IMR-90 (cell line): ENCODE measurements around the gene SPIN1. TPM values are rescaled to one million over a fixed set of nuclear protein-coding genes. Genes with fewer than 3 reads are reported as not detected.

Experiments
- ATAC-seq: fragments of 200-7000 bp; cut with Tn5 transposase; 2 replicates; pipeline ENCODE4 v1.9.1; 2020; ENCODE audit warnings: low read depth, mild to moderate bottlenecking, moderate library complexity
- BruUV-seq: library from RNA; stranded (reverse); fragments of 400-500 nt; replicated peaks from 2 replicates; lab custom pipeline; 2021; lab: Mats Ljungman, UMichigan
- CTCF ChIA-PET: fragments of 300-600 bp; formaldehyde crosslinking; extraction: SDS; loops from one replicate; lab custom pipeline; 2021; ENCODE audit warnings: antibody characterized with exemption; lab: Yijun Ruan, JAX
- POLR2A ChIA-PET: fragments of 300-600 bp; sonication (Branson Sonifier 250); formaldehyde crosslinking; loops from one replicate; lab custom pipeline; 2022; ENCODE audit warnings: antibody characterized with exemption; ENCODE audit not compliant: unreplicated experiment; lab: Charles Lee
- DNase-seq: peaks from one replicate; pipeline ENCODE4 v3.0.0; 2013
- H2AFZ ChIP-seq: replicated peaks from 2 replicates; pipeline ENCODE3; 2013; ENCODE audit warnings: low read length, mild to moderate bottlenecking; ENCODE audit not compliant: poor library complexity
- H2AK5ac ChIP-seq: 2 replicates; pipeline ENCODE4 v1.6.1; 2013; ENCODE audit warnings: low read depth, low read length, inconsistent platforms
- H2AK9ac ChIP-seq: replicated peaks from 2 replicates; pipeline ENCODE3; 2013; ENCODE audit warnings: mild to moderate bottlenecking, low read depth, low read length, moderate library complexity; ENCODE audit not compliant: poor library complexity
- H2BK120ac ChIP-seq: 2 replicates; pipeline ENCODE4 v1.6.1; 2013; ENCODE audit warnings: low read depth, low read length, inconsistent platforms
- H2BK15ac ChIP-seq: 3 replicates; pipeline ENCODE4 v1.6.1; 2013; ENCODE audit warnings: low read depth, low read length, inconsistent platforms
- H2BK20ac ChIP-seq: 2 replicates; pipeline ENCODE4 v1.6.1; 2013; ENCODE audit warnings: low read depth, mild to moderate bottlenecking, inconsistent platforms, low read length, moderate library complexity
- H2BK5ac ChIP-seq: 2 replicates; pipeline ENCODE4 v1.6.1; 2013; ENCODE audit warnings: mild to moderate bottlenecking, low read depth, low read length, inconsistent platforms; ENCODE audit not compliant: poor library complexity, severe bottlenecking
- H3K14ac ChIP-seq: replicated peaks from 2 replicates; pipeline ENCODE4 v1.6.1; 2013; ENCODE audit warnings: low read depth, low read length, inconsistent platforms
- H3K18ac ChIP-seq: 2 replicates; pipeline ENCODE4 v1.6.1; 2013; ENCODE audit warnings: low read depth, low read length, control low read depth
- H3K23ac ChIP-seq: 2 replicates; pipeline ENCODE4 v1.6.1; 2013; ENCODE audit warnings: low read depth, low read length, inconsistent platforms
- H3K27ac ChIP-seq: 2 replicates; pipeline ENCODE4 v1.5.1; 2013; ENCODE audit warnings: mild to moderate bottlenecking, control low read depth, low read length; ENCODE audit not compliant: insufficient read depth
- H3K27me3 ChIP-seq: 2 replicates; pipeline ENCODE4 v1.6.1; 2013; ENCODE audit warnings: low read length; ENCODE audit not compliant: control insufficient read depth, insufficient read depth
- H3K36me3 ChIP-seq: 2 replicates; pipeline ENCODE4 v1.6.1; 2013; ENCODE audit warnings: low read length, mixed read lengths; ENCODE audit not compliant: control insufficient read depth, insufficient read depth
- H3K4ac ChIP-seq: 2 replicates; pipeline ENCODE4 v1.6.1; 2013; ENCODE audit warnings: low read depth, low read length, inconsistent platforms
- H3K4me1 ChIP-seq: 2 replicates; pipeline ENCODE4 v1.6.1; 2013; ENCODE audit warnings: low read length, mixed read lengths; ENCODE audit not compliant: control insufficient read depth, insufficient read depth
- H3K4me2 ChIP-seq: 2 replicates; pipeline ENCODE4 v1.6.1; 2013; ENCODE audit warnings: low read depth, mild to moderate bottlenecking, control low read depth, low read length, moderate library complexity
- H3K4me3 ChIP-seq: 2 replicates; pipeline ENCODE4 v1.5.1; 2013; ENCODE audit warnings: low read depth, mild to moderate bottlenecking, control low read depth, low read length, moderate library complexity; ENCODE audit not compliant: insufficient read depth
- H3K56ac ChIP-seq: 2 replicates; pipeline ENCODE4 v1.6.1; 2013; ENCODE audit warnings: low read length, inconsistent platforms; ENCODE audit not compliant: insufficient read depth; ENCODE audit errors: extremely low read depth
- H3K79me1 ChIP-seq, 2 experiments: 2 replicates each; pipeline ENCODE4 v1.6.1; 2013; ENCODE audit warnings: low read length in 2 of 2, inconsistent platforms in 1 of 2, low read depth in 1 of 2
- H3K9ac ChIP-seq: 2 replicates; pipeline ENCODE4 v1.6.1; 2013; ENCODE audit warnings: low read depth, low read length, control low read depth
- H3K9me1 ChIP-seq: 2 replicates; pipeline ENCODE4 v1.6.1; 2013; ENCODE audit warnings: low read length, inconsistent platforms; ENCODE audit not compliant: insufficient read depth
- H3K9me3 ChIP-seq: 2 replicates; pipeline ENCODE4 v1.6.1; 2013; ENCODE audit warnings: low read length; ENCODE audit not compliant: control insufficient read depth, insufficient read depth
- H4K20me1 ChIP-seq: 2 replicates; pipeline ENCODE4 v1.6.1; 2013; ENCODE audit warnings: low read length, inconsistent platforms; ENCODE audit not compliant: insufficient read depth
- H4K5ac ChIP-seq: 2 replicates; pipeline ENCODE4 v1.6.1; 2013; ENCODE audit warnings: mild to moderate bottlenecking, low read depth, low read length, control low read depth
- H4K8ac ChIP-seq, 2 experiments: 2 replicates each; pipeline ENCODE4 v1.6.1; 2013; ENCODE audit warnings: low read depth in 2 of 2, low read length in 2 of 2, control low read depth in 1 of 2, inconsistent platforms in 1 of 2
- H4K91ac ChIP-seq: 2 replicates; pipeline ENCODE4 v1.6.1; 2013; ENCODE audit warnings: low read depth, low read length, inconsistent platforms; ENCODE audit not compliant: insufficient read depth
- CEBPB ChIP-seq: IDR thresholded peaks from 2 replicates; pipeline ENCODE4 v1.6.1; 2012; ENCODE audit warnings: low read depth, low read length, improper control_type of control experiment
- CHD1 ChIP-seq: IDR thresholded peaks from 2 replicates; pipeline ENCODE4 v1.6.1; 2012; ENCODE audit warnings: low read depth, low read length, improper control_type of control experiment
- CTCF ChIP-seq: conservative IDR thresholded peaks from 2 replicates; pipeline ENCODE4 v1.5.1; 2012; ENCODE audit warnings: mild to moderate bottlenecking, low read depth, low read length, improper control_type of control experiment
- ELK1 ChIP-seq: fragments of 150-350 bp; IDR thresholded peaks from 2 replicates; pipeline ENCODE4 v1.6.1; 2016; ENCODE audit warnings: low read depth, mild to moderate bottlenecking, low read length, moderate library complexity, borderline replicate concordance
- FOS ChIP-seq: fragments of 150-350 bp; IDR thresholded peaks from 2 replicates; pipeline ENCODE4 v1.6.1; 2016; ENCODE audit warnings: low read depth, low read length
- MAFK ChIP-seq: IDR thresholded peaks from 2 replicates; pipeline ENCODE4 v1.6.1; 2012; ENCODE audit warnings: low read depth, low read length, improper control_type of control experiment
- MAZ ChIP-seq: IDR thresholded peaks from 2 replicates; pipeline ENCODE4 v1.6.1; 2012; ENCODE audit warnings: low read depth, mild to moderate bottlenecking, low read length, improper control_type of control experiment, moderate library complexity, borderline replicate concordance
- NFE2L2 ChIP-seq: fragments of 150-350 bp; IDR thresholded peaks from 2 replicates; pipeline ENCODE4 v1.6.1; 2016; ENCODE audit warnings: low read depth, mild to moderate bottlenecking, low read length
- POLR2A ChIP-seq: IDR thresholded peaks from 2 replicates; pipeline ENCODE4 v1.6.1; 2012; ENCODE audit warnings: mild to moderate bottlenecking, low read depth, low read length
- RAD21 ChIP-seq: IDR thresholded peaks from 2 replicates; pipeline ENCODE4 v1.6.1; 2012; ENCODE audit warnings: low read length, improper control_type of control experiment
- RCOR1 ChIP-seq: IDR thresholded peaks from 2 replicates; pipeline ENCODE4 v1.6.1; 2012; ENCODE audit warnings: mild to moderate bottlenecking, low read length, improper control_type of control experiment; ENCODE audit not compliant: insufficient replicate concordance
- RFX5 ChIP-seq: IDR thresholded peaks from 2 replicates; pipeline ENCODE4 v1.8.0; 2012; ENCODE audit warnings: low read depth, mild to moderate bottlenecking, low read length, moderate library complexity
- SMC3 ChIP-seq: fragments of 150-350 bp; IDR thresholded peaks from 2 replicates; pipeline ENCODE4 v1.6.1; 2016; ENCODE audit warnings: low read depth, mild to moderate bottlenecking, antibody characterized with exemption, low read length, moderate library complexity
- USF2 ChIP-seq: fragments of 150-350 bp; IDR thresholded peaks from 2 replicates; pipeline ENCODE4 v1.6.1; 2017; ENCODE audit warnings: mild to moderate bottlenecking, antibody characterized with exemption, low read length, low read depth
- dilution Hi-C: fragments of 300-500 bp; cut with HindIII; formaldehyde crosslinking; loops from one replicate; pipeline ENCODE4 v1.14.3; 2018; ENCODE audit warnings: low sequenced_read_pairs; ENCODE audit not compliant: unreplicated experiment
- in situ Hi-C: fragments of 300-500 bp; cut with MboI; formaldehyde crosslinking; loops from 3 replicates; pipeline ENCODE4 v1.14.3; 2019; ENCODE audit warnings: low sequenced_read_pairs, inconsistent platforms, mixed read lengths
- intact Hi-C: fragments of 100-400 bp; cut with micrococcal nuclease; formaldehyde crosslinking; loops from 2 replicates; pipeline ENCODE4 v1.10.0; 2022
- polyA plus RNA-seq, 3 experiments: library from polyadenylated mRNA; depleted of rRNA; stranded (reverse); fragments of >200 nt; gene quantifications; 2 replicates each; pipeline ENCODE4 v1.2.3, GENCODE V29; 2012; ENCODE audit warnings: low replicate concordance in 1 of 3
- total RNA-seq: library from RNA; depleted of rRNA; stranded (reverse); fragments of >200 nt; gene quantifications from 2 replicates; pipeline ENCODE4 v1.2.3, GENCODE V29; 2012

Gene SPIN1
- total and polyA plus RNA-seq, 2 of the 4 experiments (the other 2 are of a cell fraction), result 63.3 to 141 TPM

GRCh38 chr9:88370346-88370745, 17.9 kb upstream of the SPIN1 start:
- ChIA-PET POLR2A (no interaction called here), CTCF (no interaction called here)
- Histone ChIP-seq H3K14ac (no peak overlapping the region), H4K5ac (no peak overlapping the region), H4K91ac (no peak overlapping the region), H2BK20ac (no peak overlapping the region), H3K9me3 (no peaks in the 10 kb centered on the region), H3K27me3 (no peaks in the 10 kb centered on the region), H3K4me3 (no peak overlapping the region), H3K9ac (no peak overlapping the region), H3K9me1 (no peaks in the 10 kb centered on the region), H3K18ac (no peak overlapping the region), H3K56ac (no peak overlapping the region), H2BK120ac (no peak overlapping the region), H3K4me2 (no peak overlapping the region), H2AFZ (no peak overlapping the region), H3K4ac (no peak overlapping the region), H2AK9ac (no peak overlapping the region), H2AK5ac (no peak overlapping the region), H3K79me1 (no peaks in the 10 kb centered on the region), H3K4me1 (no peaks in the 10 kb centered on the region), H3K27ac (no peak overlapping the region), H4K8ac (no peak overlapping the region), H2BK5ac (no peak overlapping the region), H3K23ac (no peak overlapping the region), H4K20me1 (no peaks in the 10 kb centered on the region), H3K36me3 (no peaks in the 10 kb centered on the region), H2BK15ac (no peak overlapping the region)
- in situ Hi-C loops, result no loop called here
- no TSS peak for BruUV-seq
- DNase-seq, result no peak
- intact Hi-C loops, result no loop called here
- TF ChIP-seq MAZ (no peak), ELK1 (no peak), RCOR1 (no peak), SMC3 (no peak), CTCF (no peak), CEBPB (no peak), POLR2A (no peak), CHD1 (no peak), RFX5 (no peak), NFE2L2 (no peak), USF2 (no peak), FOS (no peak), RAD21 (no peak), MAFK (no peak)
- ATAC-seq, result no peak
- dilution Hi-C loops, result no loop called here
